CD4-positive, alpha-beta memory T cell (primary cell): ENCODE results near the gene SH3BP2. TPM values are rescaled to one million over a fixed set of nuclear protein-coding genes. Genes with fewer than 3 reads are reported as not detected.

Source experiments
- CTCF ChIA-PET: fragments of 350-600 bp; sonication (Branson Sonifier 250); formaldehyde crosslinking; loops from one replicate; lab custom pipeline; 2021; ENCODE audit warnings: inconsistent platforms; ENCODE audit not compliant: partially characterized antibody; lab: Charles Lee
- POLR2A ChIA-PET: fragments of 350-600 bp; sonication (Branson Sonifier 250); formaldehyde crosslinking; loops from one replicate; lab custom pipeline; 2021; ENCODE audit not compliant: partially characterized antibody; lab: Charles Lee
- DNase-seq, 5 donors: peaks; one replicate each; pipeline versions ENCODE4 v3.0.0 to v3.0.0-alpha.2; 2020 to 2022; ENCODE audit warnings: mixed read lengths in 1 of 5
- H3K27ac ChIP-seq: one replicate; pipeline ENCODE4 v1.7.0; 2013; ENCODE audit warnings: low read depth, low read length
- H3K27me3 ChIP-seq: 2 replicates; pipeline ENCODE4 v1.7.0; 2013; ENCODE audit warnings: mild to moderate bottlenecking, low read length, moderate library complexity; ENCODE audit not compliant: insufficient read depth
- H3K36me3 ChIP-seq: 2 replicates; pipeline ENCODE4 v1.7.0; 2013; ENCODE audit warnings: mild to moderate bottlenecking, low read length, moderate library complexity; ENCODE audit not compliant: insufficient read depth
- H3K4me1 ChIP-seq: 2 replicates; pipeline ENCODE4 v1.7.0; 2013; ENCODE audit warnings: mild to moderate bottlenecking, low read length, moderate library complexity; ENCODE audit not compliant: insufficient read depth
- H3K4me3 ChIP-seq, 2 donors: one replicate each; pipeline ENCODE4 v1.7.0; 2013; ENCODE audit warnings: low read length in 2 of 2, mild to moderate bottlenecking in 1 of 2
- H3K9me3 ChIP-seq, 2 donors: one replicate each; pipeline ENCODE4 v1.7.0; 2013; ENCODE audit warnings: low read length in 2 of 2, control low read depth in 1 of 2; ENCODE audit not compliant: control insufficient read depth in 1 of 2
- H3K27ac Mint-ChIP-seq, 7 donors: one replicate each; pipeline ENCODE4 v1.8.0; 2020 to 2021; ENCODE audit warnings: mixed read lengths in 7 of 7, mild to moderate bottlenecking in 6 of 7, inconsistent platforms in 3 of 7, moderate library complexity in 3 of 7
- H3K27me3 Mint-ChIP-seq, 2 donors: one replicate each; pipeline ENCODE4 v1.8.0; 2020 to 2021; ENCODE audit warnings: mixed read lengths in 2 of 2
- H3K36me3 Mint-ChIP-seq, 2 donors: one replicate each; pipeline ENCODE4 v1.8.0; 2020 to 2021; ENCODE audit warnings: mixed read lengths in 2 of 2, inconsistent platforms in 1 of 2, mild to moderate bottlenecking in 1 of 2
- H3K4me1 Mint-ChIP-seq, 4 donors: one replicate each; pipeline ENCODE4 v1.8.0; 2020 to 2021; ENCODE audit warnings: mixed read lengths in 4 of 4, mild to moderate bottlenecking in 1 of 4
- H3K4me3 Mint-ChIP-seq, 8 donors: one replicate each; pipeline ENCODE4 v1.8.0; 2020 to 2021; ENCODE audit warnings: mixed read lengths in 8 of 8, mild to moderate bottlenecking in 7 of 8, moderate library complexity in 6 of 8, inconsistent platforms in 3 of 8
- H3K9me3 Mint-ChIP-seq, 8 donors: one replicate each; pipeline ENCODE4 v1.8.0; 2020 to 2021; ENCODE audit warnings: mixed read lengths in 8 of 8, mild to moderate bottlenecking in 5 of 8, inconsistent platforms in 3 of 8, moderate library complexity in 1 of 8
- intact Hi-C: fragments of 100-400 bp; cut with micrococcal nuclease; formaldehyde crosslinking; loops from one replicate; pipeline ENCODE4 v1.15.1; 2023
- polyA plus RNA-seq, 2 donors: library from polyadenylated mRNA; unstranded; fragments of 300-500 nt; fragmentation: Illumina TruSeq; gene quantifications; one replicate each; pipeline ENCODE4 v1.2.3, GENCODE V29; 2021
- total RNA-seq, 2 experiments: library from RNA; stranded (reverse); gene quantifications; one replicate each; pipeline ENCODE4 v1.2.3, GENCODE V29; 2021

Gene SH3BP2
- total and polyA plus RNA-seq, 4 experiments from 2014 or later, result 3.8 to 44.3 (median 27.1) TPM

DNA sequence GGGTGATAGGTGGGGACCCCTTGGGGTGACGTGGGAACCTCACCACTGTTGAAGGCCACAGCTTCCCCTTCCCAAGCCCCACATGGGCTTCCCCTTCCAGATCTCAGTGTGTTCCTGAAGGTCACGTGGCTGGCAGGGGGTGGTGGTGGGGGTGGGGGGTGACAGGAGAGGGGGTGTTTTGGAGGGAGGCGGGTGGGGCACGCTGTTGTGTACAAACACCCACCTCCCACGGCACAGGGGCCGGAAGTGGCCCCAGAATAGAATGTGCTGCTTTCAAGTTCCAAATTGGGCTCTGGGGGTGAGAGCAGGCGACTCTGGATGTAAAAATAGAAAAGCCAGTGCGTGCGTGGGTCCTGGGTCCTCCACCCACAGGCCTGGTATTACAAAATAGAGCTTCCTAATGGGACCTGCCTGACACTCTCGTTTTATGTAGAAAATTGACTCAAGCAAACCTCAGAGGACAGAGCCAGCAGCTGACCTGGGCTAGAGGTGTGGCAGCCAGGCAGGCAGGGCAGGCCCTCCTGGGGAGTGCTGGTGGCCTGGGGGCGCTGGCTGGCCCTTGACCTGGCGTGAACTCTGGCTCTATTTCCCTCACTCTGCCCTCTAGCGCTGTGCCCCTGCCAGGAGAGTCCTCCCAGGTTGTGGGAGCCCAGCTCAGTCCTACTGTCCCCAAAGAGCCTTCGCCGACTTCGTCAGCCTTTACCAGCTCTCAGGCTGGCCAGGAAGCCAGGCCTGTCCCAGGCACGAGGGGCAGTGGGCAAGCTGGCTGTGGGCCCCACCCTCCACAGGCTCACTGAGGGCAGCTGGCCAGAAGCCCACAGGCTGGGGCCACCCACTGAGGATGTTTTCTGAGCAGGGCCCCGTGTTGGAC, 5.4 kb upstream of the SH3BP2 start:
- CTCF ChIA-PET, result interaction anchor here (1.0 to 1.6 kb wide), 2 partner anchors 9 to 13 kb away, joined by 3 to 5 read pairs; no protein-coding TSS in a partner anchor
- H3K4me3 ChIP-seq, result no peak overlapping the region

DNA sequence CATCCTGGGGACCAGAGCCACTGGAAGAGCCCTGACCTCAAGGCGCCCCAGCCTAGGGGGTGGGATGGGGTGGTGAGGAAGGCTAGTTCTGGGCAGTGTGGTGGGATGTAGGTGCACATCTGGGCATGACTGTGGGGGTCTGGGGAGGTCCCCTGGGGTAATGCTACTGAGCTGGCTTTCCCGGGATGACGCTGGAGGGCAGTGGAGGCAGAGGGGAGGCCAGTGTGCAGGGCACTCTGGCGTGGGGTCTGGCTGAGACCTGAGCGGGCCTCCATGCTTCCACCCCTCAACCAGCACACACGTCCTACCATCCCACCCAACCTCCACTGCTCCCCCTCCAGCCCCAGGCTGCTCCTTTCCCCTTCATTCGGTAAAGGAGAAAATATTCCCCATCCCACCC, 4.8 kb upstream of the SH3BP2 start:
- Mint-ChIP-seq H3K27ac (peak overlapping the region; percentile 52 to 94 (median 86)), H3K4me1 (peaks cover 21 to 61% (median 39%) of the 10 kb centered on the region in 4 donors), H3K9me3 (peaks cover 0 to 8% (median 4%) of the 10 kb centered on the region in 8 donors), H3K4me3 (peak overlapping the region in 1 of 8 donors; percentile 41), H3K27me3 (no peaks in the 10 kb centered on the region), H3K36me3 (no peaks in the 10 kb centered on the region)
- CTCF ChIA-PET, result interaction anchor here (1.0 to 1.6 kb wide), 2 partner anchors 9 to 12 kb away, joined by 3 to 5 read pairs; no protein-coding TSS in a partner anchor
- Histone ChIP-seq H3K9me3 (no peaks in the 10 kb centered on the region), H3K4me1 (peaks cover 36% of the 10 kb centered on the region), H3K36me3 (no peaks in the 10 kb centered on the region), H3K27ac (peak overlapping the region; percentile 74), H3K27me3 (no peaks in the 10 kb centered on the region), H3K4me3 (no peak overlapping the region)
- no peak for DNase-seq
- POLR2A ChIA-PET, result interaction anchor here (0.6 to 4.3 kb wide), 5 partner anchors 10 to 176 kb away, joined by 3 to 40 read pairs (median 4); partner anchors contain the start of genes GRK4 and TNIP2
- intact Hi-C loops, result no loop called here

More for the DNA sequence above, 5.4 kb upstream of the SH3BP2 start:
- Histone ChIP-seq H3K4me1 (peaks cover 36% of the 10 kb centered on the region), H3K9me3 (no peaks in the 10 kb centered on the region), H3K36me3 (no peaks in the 10 kb centered on the region), H3K27me3 (no peaks in the 10 kb centered on the region), H3K27ac (peak overlapping the region; percentile 74)
- POLR2A ChIA-PET, result interaction anchor here (0.6 to 4.3 kb wide), 5 partner anchors 10 to 176 kb away, joined by 3 to 40 read pairs (median 4); partner anchors contain the start of genes GRK4 and TNIP2
- peaks cover 0 to 12% (median 7%) of the 10 kb centered on the region in 8 donors for H3K9me3 Mint-ChIP-seq
- peak in 4 of 5 donors; percentile 42 to 62 (median 46) for DNase-seq
- H3K27me3 Mint-ChIP-seq, result no peaks in the 10 kb centered on the region
- H3K36me3 Mint-ChIP-seq, result no peaks in the 10 kb centered on the region
- H3K4me1 Mint-ChIP-seq, result peaks cover 21 to 61% (median 39%) of the 10 kb centered on the region in 4 donors
- intact Hi-C loops, result no loop called here
- peak overlapping the region; percentile 88 to 96 (median 94) for H3K27ac Mint-ChIP-seq
- H3K4me3 Mint-ChIP-seq, result peak overlapping the region in 7 of 8 donors; percentile 41 to 78 (median 64)

DNA sequence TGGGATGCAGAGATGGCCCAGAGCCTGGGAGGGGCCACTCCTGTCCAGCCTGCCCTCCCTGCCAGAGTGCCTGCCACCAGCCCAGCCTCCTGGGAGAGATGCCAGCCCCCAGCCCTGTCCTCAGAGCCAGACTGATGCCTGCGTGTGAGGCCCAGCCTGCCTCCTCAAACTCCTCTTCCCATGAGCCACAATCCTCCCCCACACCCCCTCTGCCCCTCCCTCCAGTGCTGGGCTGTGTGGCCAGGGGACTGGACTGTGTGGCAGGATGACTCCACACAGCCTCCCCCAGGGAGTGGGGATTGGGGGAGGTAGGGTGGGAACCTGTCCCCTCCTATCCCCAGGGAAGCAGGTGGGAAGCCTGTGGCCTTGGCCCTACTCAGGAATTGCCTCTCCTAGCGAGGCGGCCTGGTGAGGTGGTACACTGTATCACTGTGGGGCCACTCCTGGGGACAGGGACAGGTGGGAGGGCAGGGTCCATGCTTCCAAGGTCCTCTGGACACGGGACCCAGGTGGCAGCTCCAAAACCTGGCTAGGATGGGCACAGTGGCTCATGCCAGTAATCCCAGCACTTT, 4.3 kb upstream of the SH3BP2 start:
- Histone ChIP-seq H3K4me1 (peaks cover 38% of the 10 kb centered on the region), H3K27me3 (no peaks in the 10 kb centered on the region), H3K4me3 (no peak overlapping the region), H3K27ac (peak overlapping the region; percentile 74), H3K36me3 (no peaks in the 10 kb centered on the region), H3K9me3 (no peaks in the 10 kb centered on the region)
- intact Hi-C loops, result no loop called here
- ChIA-PET POLR2A (interaction anchor here (4.3 kb wide), 1 partner anchor 9 kb away, joined by 40 read pairs; no protein-coding TSS in a partner anchor), CTCF (no interaction called here)
- no peak for DNase-seq
- no peak overlapping the region for H3K4me3 Mint-ChIP-seq
- H3K4me1 Mint-ChIP-seq, result peaks cover 21 to 63% (median 40%) of the 10 kb centered on the region in 4 donors
- H3K27ac Mint-ChIP-seq, result peak overlapping the region in 4 of 7 donors; percentile 66 to 94 (median 76)
- no peaks in the 10 kb centered on the region for H3K36me3 Mint-ChIP-seq
- peaks cover 0 to 5% (median 4%) of the 10 kb centered on the region in 8 donors for H3K9me3 Mint-ChIP-seq
- H3K27me3 Mint-ChIP-seq, result no peaks in the 10 kb centered on the region

- H3K4me3 Mint-ChIP-seq, result peak overlapping the region in 2 of 8 donors; percentile 13 to 71
- DNase-seq, result no peak
Observed at GRCh38 chr4:2789351-2789750, 3.5 kb upstream of the SH3BP2 start.

GRCh38 chr4:2789793-2790582, 2.9 kb upstream of the SH3BP2 start:
- Histone ChIP-seq H3K36me3 (no peaks in the 10 kb centered on the region), H3K9me3 (no peaks in the 10 kb centered on the region), H3K4me1 (peaks cover 51% of the 10 kb centered on the region), H3K27ac (no peak overlapping the region), H3K4me3 (no peak overlapping the region), H3K27me3 (no peaks in the 10 kb centered on the region)
- peaks cover 31 to 77% (median 53%) of the 10 kb centered on the region in 4 donors for H3K4me1 Mint-ChIP-seq
- H3K9me3 Mint-ChIP-seq, result no peaks in the 10 kb centered on the region
- no peaks in the 10 kb centered on the region for H3K27me3 Mint-ChIP-seq
- H3K4me3 Mint-ChIP-seq, result peak overlapping the region in 1 of 8 donors; percentile 71
- no peaks in the 10 kb centered on the region for H3K36me3 Mint-ChIP-seq
- CTCF ChIA-PET, result no interaction called here
- POLR2A ChIA-PET, result interaction anchor here (0.8 kb wide), 1 partner anchor 11 kb away, joined by 3 read pairs; no protein-coding TSS in a partner anchor
- no peak for DNase-seq
- intact Hi-C loops, result no loop called here
- peak overlapping the region; percentile 52 to 94 (median 82) for H3K27ac Mint-ChIP-seq

More at GRCh38 chr4:2789351-2789750, 3.5 kb upstream of the SH3BP2 start:
- Mint-ChIP-seq H3K4me1 (peaks cover 25 to 70% (median 47%) of the 10 kb centered on the region in 4 donors), H3K9me3 (no peaks in the 10 kb centered on the region), H3K27ac (peak overlapping the region; percentile 52 to 94 (median 87)), H3K27me3 (no peaks in the 10 kb centered on the region), H3K36me3 (no peaks in the 10 kb centered on the region)
- Histone ChIP-seq H3K27ac (no peak overlapping the region), H3K27me3 (no peaks in the 10 kb centered on the region), H3K4me3 (no peak overlapping the region), H3K4me1 (peaks cover 45% of the 10 kb centered on the region), H3K36me3 (no peaks in the 10 kb centered on the region), H3K9me3 (no peaks in the 10 kb centered on the region)
- ChIA-PET POLR2A (interaction anchor here (4.3 kb wide), 1 partner anchor 8 kb away, joined by 40 read pairs; no protein-coding TSS in a partner anchor), CTCF (no interaction called here)
- intact Hi-C loops, result no loop called here

- Histone ChIP-seq H3K4me1 (peaks cover 52% of the 10 kb centered on the region), H3K27ac (no peak overlapping the region), H3K9me3 (no peaks in the 10 kb centered on the region), H3K36me3 (no peaks in the 10 kb centered on the region), H3K4me3 (no peak overlapping the region), H3K27me3 (no peaks in the 10 kb centered on the region)
- peak overlapping the region; percentile 23 to 82 (median 77) for H3K27ac Mint-ChIP-seq
- H3K27me3 Mint-ChIP-seq, result no peaks in the 10 kb centered on the region
- H3K36me3 Mint-ChIP-seq, result no peaks in the 10 kb centered on the region
- H3K4me3 Mint-ChIP-seq, result peak overlapping the region in 3 of 8 donors; percentile 25 to 64 (median 28)
- H3K9me3 Mint-ChIP-seq, result no peaks in the 10 kb centered on the region
- peaks cover 28 to 79% (median 54%) of the 10 kb centered on the region in 4 donors for H3K4me1 Mint-ChIP-seq
- ChIA-PET POLR2A (interaction anchor here (0.8 to 1.7 kb wide), 2 partner anchors 10 to 21 kb away, joined by 3 to 10 read pairs; no protein-coding TSS in a partner anchor), CTCF (no interaction called here)
- no peak for DNase-seq
- intact Hi-C loops, result no loop called here
Observed at GRCh38 chr4:2790583-2791517, 2.0 kb upstream of the SH3BP2 start.
